ENCODE data around the gene STAU1.
"Not testable (repeated sequence)": the region's sequence is repeated elsewhere in the genome, so short reads cannot be mapped to it uniquely, and the experiment has no call there.

STAU1 gene

GRCh38 chr20:49112596-49113274, 75.4 kb downstream of the STAU1 start:
- DNase-seq, result no peak

- DNase-seq, result no peak
Measured at GRCh38 chr20:49110767-49111694, 77.1 kb downstream of the STAU1 start.

- DNase-seq, result no peak
Measured at GRCh38 chr20:49106328-49106727, 81.8 kb downstream of the STAU1 start.

- DNase-seq, result not testable (repeated sequence)
Measured at GRCh38 chr20:49104979-49105547, 83.1 kb downstream of the STAU1 start.

GRCh38 chr20:49104365-49104648, 83.8 kb downstream of the STAU1 start:
- DNase-seq, result no peak

GRCh38 chr20:49103647-49104364, 84.3 kb downstream of the STAU1 start:
- DNase-seq, result no peak

GRCh38 chr20:49103019-49103418, 85.1 kb downstream of the STAU1 start:
- no peak for DNase-seq

GRCh38 chr20:49100972-49101371, 87.2 kb downstream of the STAU1 start:
- no peak for DNase-seq

- not testable (repeated sequence) for DNase-seq
Measured at GRCh38 chr20:49100292-49100691, 87.8 kb downstream of the STAU1 start.

GRCh38 chr20:49099011-49099410, 89.1 kb downstream of the STAU1 start:
- DNase-seq, result no peak

- no peak for DNase-seq
Measured at GRCh38 chr20:49098136-49098535, 90.0 kb downstream of the STAU1 start.

- no peak for DNase-seq
Measured at GRCh38 chr20:49097159-49097558, 91.0 kb downstream of the STAU1 start.

GRCh38 chr20:49096203-49096730, 91.9 kb downstream of the STAU1 start:
- no peak for DNase-seq

- DNase-seq, result no peak
Measured at GRCh38 chr20:49091762-49092161, 96.4 kb downstream of the STAU1 start.

GRCh38 chr20:49091104-49091503, 97.0 kb downstream of the STAU1 start:
- DNase-seq, result no peak

- not testable (repeated sequence) for DNase-seq
Measured at GRCh38 chr20:49082295-49082694, 105.8 kb downstream of the STAU1 start.

- no peak for DNase-seq
Measured at GRCh38 chr20:49078310-49078709, 109.8 kb downstream of the STAU1 start.

- no peak for DNase-seq
Measured at GRCh38 chr20:49074521-49074920, 113.6 kb downstream of the STAU1 start.
